ENCODE measurements around the gene CWC22. TPM values are rescaled to one million over a fixed set of nuclear protein-coding genes. Genes with fewer than 3 reads are reported as not detected.

CWC22 gene
- total RNA-seq, 2 donors from 2014 or later: 16.3 to 17.8 TPM

DNA sequence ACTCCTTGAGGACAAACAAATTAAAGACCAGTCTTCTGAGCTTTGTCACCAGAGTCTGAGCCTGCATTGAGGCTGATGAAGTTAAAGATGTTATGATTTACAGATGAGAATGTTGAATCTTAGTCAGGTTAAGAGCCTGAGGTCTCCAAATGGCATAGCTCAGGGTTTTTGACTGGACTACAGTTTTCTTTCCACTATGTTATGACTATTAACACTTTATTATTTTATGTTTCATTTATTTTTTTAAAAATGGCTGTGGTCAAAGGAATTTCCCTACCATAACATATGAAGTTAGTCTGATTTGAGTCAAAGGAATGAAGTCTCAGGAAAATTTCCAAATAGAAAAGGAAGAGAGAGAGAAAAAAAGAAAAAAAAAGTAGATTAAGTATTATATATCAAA, 39.7 kb upstream of the CWC22 start:
- no peak overlapping the region for H3K27ac ChIP-seq
- intact Hi-C loops (cut with DNase I): no loop called here
- TF ChIP-seq CTCF (IDR thresholded peaks at IDR 0.05) (no peak), POLR2A (IDR thresholded peaks at IDR 0.05) (no peak), POLR2AphosphoS5 (IDR thresholded peaks at IDR 0.05) (no peak)
- H3K36me3 ChIP-seq: no peaks in the 10 kb centered on the region
- H3K4me1 ChIP-seq (replicated peaks): no peaks in the 10 kb centered on the region
- no peaks in the 10 kb centered on the region for H3K27me3 ChIP-seq (replicated peaks; ENCODE audit: insufficient read depth)
- H3K4me3 ChIP-seq: no peak overlapping the region
- DNase-seq (ENCODE audit: low spot score): no peak
- H3K9me3 ChIP-seq: no peaks in the 10 kb centered on the region

DNA sequence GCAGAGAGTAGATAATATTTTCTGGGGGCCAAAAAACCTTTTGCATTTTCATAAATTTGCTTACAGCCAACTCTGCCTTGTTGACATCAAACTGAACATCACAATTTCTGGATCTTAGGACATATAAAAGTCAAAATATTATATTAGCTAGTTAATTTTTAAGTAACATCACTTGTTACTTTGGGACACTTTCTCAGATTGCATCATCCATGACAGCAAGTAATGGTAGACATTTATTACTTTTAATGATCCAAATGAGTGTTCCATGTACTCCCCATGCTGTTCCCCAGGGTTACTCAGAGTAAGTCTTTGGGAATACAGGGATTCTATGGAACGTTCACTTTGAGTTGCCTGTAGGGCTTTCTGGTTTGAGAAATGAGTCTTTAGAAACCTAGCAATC, 39.1 kb upstream of the CWC22 start:
- no peaks in the 10 kb centered on the region for H3K27me3 ChIP-seq (replicated peaks; ENCODE audit: insufficient read depth)
- H3K4me3 ChIP-seq: no peak overlapping the region
- no peaks in the 10 kb centered on the region for H3K36me3 ChIP-seq
- no peaks in the 10 kb centered on the region for H3K9me3 ChIP-seq
- H3K27ac ChIP-seq: no peak overlapping the region
- WGBS: 93% methylated on average over 1 of the region's 1 CpG
- H3K4me1 ChIP-seq (replicated peaks): no peaks in the 10 kb centered on the region
- no peak for DNase-seq (ENCODE audit: low spot score)
- intact Hi-C loops (cut with DNase I): no loop called here
- TF ChIP-seq POLR2A (IDR thresholded peaks at IDR 0.05) (no peak), POLR2AphosphoS5 (IDR thresholded peaks at IDR 0.05) (no peak), CTCF (IDR thresholded peaks at IDR 0.05) (no peak)

GRCh38 chr2:180040146-180040925, 33.2 kb upstream of the CWC22 start:
- WGBS: 69% methylated on average over 1 of the region's 1 CpG
- DNase-seq (ENCODE audit: low spot score): no peak
- no peaks in the 10 kb centered on the region for H3K36me3 ChIP-seq
- H3K27me3 ChIP-seq (replicated peaks; ENCODE audit: insufficient read depth): no peaks in the 10 kb centered on the region
- no peaks in the 10 kb centered on the region for H3K4me1 ChIP-seq (replicated peaks)
- no peaks in the 10 kb centered on the region for H3K9me3 ChIP-seq
- TF ChIP-seq POLR2AphosphoS5 (IDR thresholded peaks at IDR 0.05): no peak
- TF ChIP-seq CTCF (IDR thresholded peaks at IDR 0.05): no peak
- no peak for TF ChIP-seq POLR2A (IDR thresholded peaks at IDR 0.05)
- no peak overlapping the region for H3K27ac ChIP-seq
- no peak overlapping the region for H3K4me3 ChIP-seq
- intact Hi-C loops (cut with DNase I): no loop called here

DNA sequence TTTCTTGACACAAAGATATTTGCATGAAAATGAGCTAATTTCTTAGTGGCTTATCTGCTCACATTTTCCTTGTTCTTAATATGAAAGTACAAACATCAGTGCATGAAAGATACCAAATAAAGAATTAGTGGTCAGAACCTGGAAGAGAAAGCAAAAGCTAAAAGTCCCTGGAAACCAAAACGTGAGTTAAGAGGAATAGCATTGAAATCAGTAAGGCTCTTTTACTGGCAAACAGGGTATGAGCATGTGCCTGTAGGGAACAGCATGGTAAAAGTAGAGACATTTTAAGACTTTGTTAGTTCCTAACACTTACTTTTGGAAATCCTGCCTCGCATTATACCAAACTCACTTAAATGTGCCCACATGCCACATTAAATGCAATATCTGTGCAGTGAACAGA, 31.9 kb upstream of the CWC22 start:
- intact Hi-C loops (cut with DNase I): no loop called here
- no peak for DNase-seq (ENCODE audit: low spot score)
- H3K9me3 ChIP-seq: no peaks in the 10 kb centered on the region
- no peaks in the 10 kb centered on the region for H3K27me3 ChIP-seq (replicated peaks; ENCODE audit: insufficient read depth)
- 66% methylated on average over 2 of the region's 2 CpGs for WGBS
- no peak overlapping the region for H3K4me3 ChIP-seq
- no peaks in the 10 kb centered on the region for H3K4me1 ChIP-seq (replicated peaks)
- H3K36me3 ChIP-seq: no peaks in the 10 kb centered on the region
- TF ChIP-seq POLR2A (IDR thresholded peaks at IDR 0.05) (no peak), POLR2AphosphoS5 (IDR thresholded peaks at IDR 0.05) (no peak), CTCF (IDR thresholded peaks at IDR 0.05) (no peak)
- no peak overlapping the region for H3K27ac ChIP-seq

Measured in prostate gland (tissue), 2 donors.